OCI-LY3 (cell line): ENCODE results near the gene ARMC12.
A peak's percentile ranks its signal among the peaks of the same experiment; 100 is the strongest.

ENCODE experiments used
- H2AFZ ChIP-seq: fragments of 200-600, 300-600 bp; shearing (Covaris generic); 2 replicates; pipeline ENCODE4 v1.6.0; 2014; ENCODE audit warnings: antibody characterized with exemption, low read depth, low read length
- H3K27ac ChIP-seq: fragments of 200-600, 300-600 bp; sonication (generic); 2 replicates; pipeline ENCODE4 v1.5.1; 2014; ENCODE audit warnings: mild to moderate bottlenecking, low read length, moderate library complexity, mixed read lengths
- H3K27me3 ChIP-seq: fragments of 200-600, 300-600 bp; sonication (generic); 2 replicates; pipeline ENCODE4 v1.6.1; 2014; ENCODE audit warnings: low read depth, low read length, mixed read lengths
- H3K36me3 ChIP-seq: fragments of 200-600, 300-600 bp; sonication (generic); replicated peaks from 2 replicates; pipeline ENCODE3; 2014; ENCODE audit warnings: low read depth, low read length, mixed read lengths
- H3K4me1 ChIP-seq: fragments of 300-600, 200-600 bp; sonication (generic); 2 replicates; pipeline ENCODE4 v1.6.1; 2014; ENCODE audit warnings: low read length, mixed read lengths
- H3K4me2 ChIP-seq: fragments of 200-600, 300-600 bp; sonication (generic); 2 replicates; pipeline ENCODE4 v1.6.1; 2014; ENCODE audit warnings: low read length, mixed read lengths
- H3K4me3 ChIP-seq: fragments of 300-600, 200-600 bp; sonication (generic); 2 replicates; pipeline ENCODE4 v1.5.1; 2014; ENCODE audit warnings: antibody characterized with exemption, mild to moderate bottlenecking, low read length, moderate library complexity
- H3K79me2 ChIP-seq: fragments of 300-600, 200-600 bp; shearing (Covaris generic); 2 replicates; pipeline ENCODE4 v1.6.1; 2014; ENCODE audit warnings: mild to moderate bottlenecking, low read length, mixed read lengths
- H3K9ac ChIP-seq: fragments of 300-600, 200-600 bp; shearing (Covaris generic); 2 replicates; pipeline ENCODE4 v1.6.0; 2014; ENCODE audit warnings: mild to moderate bottlenecking, low read length, moderate library complexity
- H3K9me3 ChIP-seq: fragments of 200-600, 300-600 bp; shearing (Covaris generic); 2 replicates; pipeline ENCODE4 v1.6.1; 2014; ENCODE audit warnings: low read length, mixed read lengths; ENCODE audit not compliant: insufficient read depth
- H4K20me1 ChIP-seq: fragments of 200-600, 300-600 bp; sonication (generic); 2 replicates; pipeline ENCODE4 v1.6.1; 2016; ENCODE audit warnings: low read length, mixed read lengths; ENCODE audit not compliant: insufficient read depth
- EZH2phosphoT487 ChIP-seq: fragments of 200-600 bp; shearing (Covaris generic); IDR thresholded peaks from 2 replicates; pipeline ENCODE4 v1.6.1; 2018; ENCODE audit warnings: antibody characterized with exemption, mixed run types, low read depth
- TF ChIP-seq, protein P1 (sequence below): fragments of 200-600, 300-600 bp; sonication (generic); IDR thresholded peaks from 2 replicates; pipeline ENCODE4 v1.5.1; 2014; ENCODE audit warnings: antibody characterized with exemption, low read length, low read depth

Gene ARMC12

DNA sequence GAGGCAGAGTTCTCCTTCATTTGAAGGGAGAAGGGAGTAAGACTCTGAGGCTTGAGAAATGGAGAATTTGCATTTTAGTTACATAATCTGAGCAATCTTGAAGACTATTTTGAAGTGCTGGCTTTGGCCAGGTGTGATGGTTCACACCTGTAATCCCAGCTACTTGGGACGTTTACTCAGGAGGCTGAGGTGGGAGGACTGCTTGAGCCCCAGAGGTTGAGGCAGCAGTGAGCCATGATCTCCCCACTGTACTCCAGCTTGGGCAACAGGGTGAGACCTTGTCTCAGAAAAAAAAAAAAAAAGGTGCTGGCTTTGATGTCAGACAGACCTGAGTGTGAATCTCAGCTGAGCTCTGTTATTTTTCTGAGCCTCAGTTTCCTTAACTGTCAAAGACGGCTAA, 12.4 kb upstream of the ARMC12 start:
- H3K9ac ChIP-seq = no peak overlapping the region
- H4K20me1 ChIP-seq = no peaks in the 10 kb centered on the region
- no peak overlapping the region for H3K4me2 ChIP-seq
- no peak overlapping the region for H3K4me3 ChIP-seq
- H3K4me1 ChIP-seq = peaks cover 59% of the 10 kb centered on the region
- TF ChIP-seq, protein P1, sequence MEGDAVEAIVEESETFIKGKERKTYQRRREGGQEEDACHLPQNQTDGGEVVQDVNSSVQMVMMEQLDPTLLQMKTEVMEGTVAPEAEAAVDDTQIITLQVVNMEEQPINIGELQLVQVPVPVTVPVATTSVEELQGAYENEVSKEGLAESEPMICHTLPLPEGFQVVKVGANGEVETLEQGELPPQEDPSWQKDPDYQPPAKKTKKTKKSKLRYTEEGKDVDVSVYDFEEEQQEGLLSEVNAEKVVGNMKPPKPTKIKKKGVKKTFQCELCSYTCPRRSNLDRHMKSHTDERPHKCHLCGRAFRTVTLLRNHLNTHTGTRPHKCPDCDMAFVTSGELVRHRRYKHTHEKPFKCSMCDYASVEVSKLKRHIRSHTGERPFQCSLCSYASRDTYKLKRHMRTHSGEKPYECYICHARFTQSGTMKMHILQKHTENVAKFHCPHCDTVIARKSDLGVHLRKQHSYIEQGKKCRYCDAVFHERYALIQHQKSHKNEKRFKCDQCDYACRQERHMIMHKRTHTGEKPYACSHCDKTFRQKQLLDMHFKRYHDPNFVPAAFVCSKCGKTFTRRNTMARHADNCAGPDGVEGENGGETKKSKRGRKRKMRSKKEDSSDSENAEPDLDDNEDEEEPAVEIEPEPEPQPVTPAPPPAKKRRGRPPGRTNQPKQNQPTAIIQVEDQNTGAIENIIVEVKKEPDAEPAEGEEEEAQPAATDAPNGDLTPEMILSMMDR = no peak
- TF ChIP-seq EZH2phosphoT487 = no peak
- no peaks in the 10 kb centered on the region for H3K27me3 ChIP-seq
- H3K9me3 ChIP-seq = no peaks in the 10 kb centered on the region
- no peaks in the 10 kb centered on the region for H3K36me3 ChIP-seq
- H3K79me2 ChIP-seq = peaks cover 14% of the 10 kb centered on the region
- H3K27ac ChIP-seq = no peak overlapping the region
- H2AFZ ChIP-seq = no peak overlapping the region

DNA sequence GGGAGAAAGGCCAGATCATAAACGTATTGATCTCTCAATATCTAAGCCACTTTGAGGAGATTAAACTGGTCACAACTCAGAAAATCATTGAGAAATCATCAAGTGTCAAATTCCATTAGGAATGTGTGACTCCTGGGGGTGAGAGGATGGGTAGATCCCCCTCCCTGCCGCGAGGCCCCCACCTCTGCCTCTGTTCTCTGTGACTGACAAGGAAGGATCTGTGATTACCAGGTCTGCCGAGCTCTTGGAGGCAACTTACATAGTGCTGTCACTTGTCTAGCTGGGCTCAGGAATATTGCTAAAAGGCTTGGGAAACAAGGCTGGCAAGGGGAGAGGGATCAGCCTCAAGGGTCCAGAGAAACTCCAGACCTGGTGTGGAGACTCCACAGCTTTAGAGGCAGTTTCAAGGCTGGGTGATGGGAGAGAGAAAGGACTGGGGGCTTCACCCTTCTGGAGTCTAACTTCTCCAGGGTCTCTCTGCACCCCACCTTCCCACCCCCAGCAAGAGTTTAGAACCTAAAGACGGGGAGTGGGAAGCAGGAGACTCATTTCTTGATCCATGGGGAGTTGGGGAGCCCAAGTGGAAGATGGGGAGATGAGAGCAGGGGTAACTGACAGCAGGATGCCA, 11.6 kb upstream of the ARMC12 start:
- peaks cover 14% of the 10 kb centered on the region for H3K79me2 ChIP-seq
- TF ChIP-seq EZH2phosphoT487 = no peak
- TF ChIP-seq, protein P1 = no peak
- H3K27me3 ChIP-seq = no peaks in the 10 kb centered on the region
- H3K4me3 ChIP-seq = no peak overlapping the region
- H4K20me1 ChIP-seq = no peaks in the 10 kb centered on the region
- H3K9ac ChIP-seq = no peak overlapping the region
- H3K4me2 ChIP-seq = no peak overlapping the region
- no peaks in the 10 kb centered on the region for H3K9me3 ChIP-seq
- peaks cover 61% of the 10 kb centered on the region for H3K4me1 ChIP-seq
- H3K27ac ChIP-seq = no peak overlapping the region
- no peak overlapping the region for H2AFZ ChIP-seq
- H3K36me3 ChIP-seq = no peaks in the 10 kb centered on the region

DNA sequence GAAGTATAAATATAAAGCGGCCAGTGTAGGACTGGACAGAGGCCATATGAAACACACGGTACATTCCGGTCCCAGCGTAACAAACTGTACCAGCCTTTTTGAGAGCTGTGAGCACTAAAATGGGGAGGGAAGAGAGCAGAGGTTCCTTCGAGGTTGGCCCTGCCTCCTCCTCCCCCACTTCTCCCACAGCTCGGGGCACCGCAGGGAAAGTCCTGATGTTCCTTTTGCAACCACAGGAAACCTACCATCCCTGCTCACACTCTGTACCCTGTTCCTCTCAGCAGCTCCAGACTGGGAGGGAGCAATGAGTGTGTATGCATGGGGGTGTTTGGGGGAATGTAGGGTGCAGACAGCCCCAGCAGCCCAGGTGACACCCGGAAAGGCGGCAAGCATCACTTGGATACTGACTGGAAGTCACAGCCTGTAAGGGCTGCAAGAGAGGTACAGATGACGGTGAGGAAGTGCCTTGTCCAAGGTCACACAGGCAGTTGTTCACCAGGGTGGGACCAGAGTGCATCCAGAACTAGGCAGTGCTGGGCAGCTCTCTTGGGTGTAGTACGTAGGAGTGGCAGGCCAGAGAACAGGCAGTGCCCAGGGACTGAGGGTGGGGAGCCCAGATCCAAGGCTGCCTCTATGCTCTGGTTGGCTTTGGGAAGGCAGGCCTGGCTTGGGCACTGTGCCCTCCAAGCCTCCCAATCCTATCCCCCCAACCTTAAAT, 11.0 kb upstream of the ARMC12 start:
- Histone ChIP-seq H3K4me1 (peaks cover 61% of the 10 kb centered on the region), H3K36me3 (no peaks in the 10 kb centered on the region), H3K9ac (no peak overlapping the region), H4K20me1 (no peaks in the 10 kb centered on the region), H3K4me2 (peak overlapping the region; percentile 99), H3K4me3 (no peak overlapping the region), H3K79me2 (peaks cover 14% of the 10 kb centered on the region), H3K27ac (no peak overlapping the region), H2AFZ (no peak overlapping the region), H3K9me3 (no peaks in the 10 kb centered on the region), H3K27me3 (no peaks in the 10 kb centered on the region)
- no peak for TF ChIP-seq EZH2phosphoT487
- TF ChIP-seq, protein P1 = no peak

DNA sequence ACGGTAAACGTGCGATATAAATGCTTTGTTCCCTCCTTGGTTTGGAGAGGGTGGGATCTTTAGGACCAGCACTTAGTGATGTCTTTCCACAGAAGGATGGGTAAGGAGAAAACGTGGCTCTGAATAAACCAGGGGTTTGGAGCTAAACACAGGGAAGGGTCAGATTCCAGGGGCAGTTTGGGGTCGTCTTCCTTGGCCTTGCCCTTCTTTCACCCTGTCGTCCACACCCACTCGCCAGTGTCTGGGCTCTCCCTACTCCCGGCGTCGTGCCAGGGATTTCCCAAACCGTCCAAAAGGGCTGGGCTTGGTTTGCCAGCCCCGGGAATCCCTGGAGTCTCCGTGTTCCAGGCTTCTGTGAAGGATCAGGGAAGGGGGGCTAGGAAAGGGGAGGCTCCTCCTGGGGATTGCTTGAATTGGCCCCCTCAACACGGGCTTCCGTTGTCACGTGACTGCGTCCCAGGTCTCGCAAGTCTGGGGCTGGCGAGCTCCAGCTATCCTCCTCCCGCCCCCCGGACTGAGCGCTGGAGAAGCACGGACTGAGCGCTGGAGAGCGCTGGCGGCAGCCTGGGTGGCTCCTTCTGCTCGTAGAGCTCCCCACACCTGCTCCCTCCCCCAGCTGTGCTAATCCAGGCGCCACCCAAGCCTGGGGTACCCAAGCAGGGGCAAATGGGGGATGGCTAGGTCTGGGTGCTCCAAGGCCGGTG, 9.4 kb upstream of the ARMC12 start:
- Histone ChIP-seq H3K9ac (peak overlapping the region; percentile 90), H3K79me2 (peaks cover 14% of the 10 kb centered on the region), H3K4me1 (peaks cover 53% of the 10 kb centered on the region), H3K27ac (peak overlapping the region; percentile 94), H3K4me3 (peak overlapping the region; percentile 86), H2AFZ (peak overlapping the region; percentile 39; the same call in 1 of the 2 replicates), H3K9me3 (no peaks in the 10 kb centered on the region), H3K36me3 (no peaks in the 10 kb centered on the region), H3K4me2 (peak overlapping the region; percentile 99), H4K20me1 (no peaks in the 10 kb centered on the region), H3K27me3 (no peaks in the 10 kb centered on the region)
- TF ChIP-seq EZH2phosphoT487 = no peak
- TF ChIP-seq, protein P1 = no peak
